Lung (tissue), 12 donors: ENCODE data around the gene LOXHD1. TPM values are rescaled to one million over a fixed set of nuclear protein-coding genes. Genes with fewer than 3 reads are reported as not detected.

Source experiments
- ATAC-seq: fragments of 200-7000 bp; cut with Tn5 transposase; one replicate; pipeline ENCODE4 v1.9.1; 2020; ENCODE audit warnings: moderate number of reproducible peaks; ENCODE audit not compliant: insufficient read depth, low FRiP score
- DNase-seq, 3 donors: peaks; one replicate each; pipeline ENCODE4 v3.0.0-alpha.2; 2013 to 2017
- H3K27ac ChIP-seq, 2 donors: one replicate each; pipeline ENCODE4 v1.5.1; 2013; ENCODE audit warnings: mild to moderate bottlenecking in 2 of 2, moderate library complexity in 2 of 2, control low read depth in 1 of 2, inconsistent platforms in 1 of 2, low read depth in 1 of 2, low read length in 1 of 2
- H3K27me3 ChIP-seq, 3 donors: one replicate each; pipeline ENCODE4 v1.5.1; 2013; ENCODE audit warnings: low read length in 2 of 3; ENCODE audit not compliant: control insufficient read depth in 3 of 3, insufficient read depth in 3 of 3
- H3K36me3 ChIP-seq, 4 donors: one replicate each; pipeline ENCODE4 v1.5.1; 2013; ENCODE audit warnings: low read length in 4 of 4, mild to moderate bottlenecking in 1 of 4, moderate library complexity in 1 of 4; ENCODE audit not compliant: control insufficient read depth in 4 of 4, insufficient read depth in 4 of 4
- H3K4me1 ChIP-seq, 5 donors: one replicate each; pipeline ENCODE4 v1.5.1; 2013; ENCODE audit warnings: low read length in 5 of 5, mild to moderate bottlenecking in 2 of 5, moderate library complexity in 1 of 5; ENCODE audit not compliant: control insufficient read depth in 5 of 5, insufficient read depth in 5 of 5
- H3K4me3 ChIP-seq: one replicate; pipeline ENCODE4 v1.5.1; 2013; ENCODE audit warnings: mild to moderate bottlenecking, control low read depth, moderate library complexity
- H3K9ac ChIP-seq, 2 donors: one replicate each; pipeline ENCODE4 v1.5.1; 2013; ENCODE audit warnings: low read length in 2 of 2, control low read depth in 1 of 2; ENCODE audit not compliant: insufficient read depth in 1 of 2
- H3K9me3 ChIP-seq, 4 donors: one replicate each; pipeline ENCODE4 v1.5.1; 2013; ENCODE audit warnings: low read length in 3 of 4, mild to moderate bottlenecking in 1 of 4, moderate library complexity in 1 of 4; ENCODE audit not compliant: control insufficient read depth in 4 of 4, insufficient read depth in 3 of 4
- WGBS, 2 donors: extraction: QIAGEN DNeasy Blood & Tissue Kit; methylation state at CpG; one replicate each; pipeline ENCODE4 v1.1.7; 2013; 5-methylcytosine and 5-hydroxymethylcytosine counted together
- polyA plus RNA-seq, 2 donors: library from polyadenylated mRNA; stranded (reverse); fragments of 200-250 nt; gene quantifications; one replicate each; pipeline ENCODE4 v1.2.1, GENCODE V29; 2013
- total RNA-seq, 2 donors: library from RNA; depleted of rRNA in 1 of 2; stranded (reverse); fragments of >200 nt in 1 of 2; gene quantifications; one replicate each; pipeline ENCODE4 v1.2.1, GENCODE V29; 2014 to 2021
- TF ChIP-seq, protein P1 (sequence below): IDR thresholded peaks from 2 replicates; pipeline ENCODE4 v1.5.1; 2012; ENCODE audit warnings: mild to moderate bottlenecking; ENCODE audit errors: control extremely low read depth, extremely low read depth
- donor health status: control.
- donor health status: control.
- donor health status: Bipolar disorder and iron deficiency.
- donor health status: healthy.
- donor health status: DM: yes; HTN: yes; CAD: no.

The LOXHD1 gene
- total and polyA plus RNA-seq, 4 donors, result 0.45 to 3.1 (median 1.2) TPM

DNA sequence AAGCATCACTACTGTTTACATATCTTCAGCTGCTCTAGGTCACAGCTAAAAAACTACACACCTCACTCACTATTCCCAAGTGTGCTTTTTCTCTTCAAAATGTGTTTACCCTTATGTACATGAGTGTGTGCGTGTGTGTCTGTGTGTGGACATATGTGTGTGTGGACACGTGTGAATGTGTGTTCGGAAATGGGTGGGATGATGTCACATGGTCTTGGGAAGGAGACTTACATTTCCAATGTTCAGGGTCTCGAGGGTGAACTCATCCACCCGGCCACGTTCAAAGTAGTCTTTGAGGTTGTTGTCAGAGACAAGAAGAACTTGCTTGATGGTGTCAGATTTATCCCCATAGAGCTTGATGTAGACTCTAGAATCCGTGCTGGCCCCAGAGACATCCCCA is 87.8 kb downstream of the LOXHD1 start:
- no peak overlapping the region for H3K4me3 ChIP-seq
- no peak for ATAC-seq
- 85 to 95% methylated on average over 7 of the region's 7 CpGs for WGBS, 2 donors

DNA sequence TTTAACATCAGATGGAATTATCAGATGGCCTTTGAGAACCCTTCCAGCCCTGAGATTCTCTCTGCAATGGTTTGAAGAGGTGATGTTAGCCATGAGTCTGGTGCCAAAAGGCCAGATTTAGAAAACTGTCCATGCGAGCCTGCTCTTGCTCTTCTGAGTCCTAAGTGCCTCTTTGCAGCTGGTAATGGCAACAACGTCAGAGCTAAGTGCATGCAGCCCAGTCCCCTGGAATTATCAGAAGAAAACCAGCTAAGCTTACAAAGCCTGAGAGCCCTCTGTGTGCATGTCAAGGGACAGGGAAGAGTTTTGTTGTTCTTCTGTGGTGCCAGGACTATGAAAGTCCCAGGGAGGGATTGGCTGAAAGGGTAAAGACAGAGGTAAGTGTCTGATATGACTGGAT is 89.8 kb downstream of the LOXHD1 start:
- Histone ChIP-seq H3K27ac (no peak overlapping the region), H3K9me3 (peaks cover 0 to 2% (median 0%) of the 10 kb centered on the region in 4 donors), H3K27me3 (peaks cover 0 to 9% (median 0%) of the 10 kb centered on the region in 3 donors), H3K9ac (no peak overlapping the region), H3K4me1 (no peaks in the 10 kb centered on the region), H3K36me3 (no peaks in the 10 kb centered on the region), H3K4me3 (no peak overlapping the region)
- DNase-seq (no peak), ATAC-seq (no peak)
- 56 to 73% methylated on average over 2 of the region's 2 CpGs for WGBS, 2 donors
- TF ChIP-seq, protein P1, sequence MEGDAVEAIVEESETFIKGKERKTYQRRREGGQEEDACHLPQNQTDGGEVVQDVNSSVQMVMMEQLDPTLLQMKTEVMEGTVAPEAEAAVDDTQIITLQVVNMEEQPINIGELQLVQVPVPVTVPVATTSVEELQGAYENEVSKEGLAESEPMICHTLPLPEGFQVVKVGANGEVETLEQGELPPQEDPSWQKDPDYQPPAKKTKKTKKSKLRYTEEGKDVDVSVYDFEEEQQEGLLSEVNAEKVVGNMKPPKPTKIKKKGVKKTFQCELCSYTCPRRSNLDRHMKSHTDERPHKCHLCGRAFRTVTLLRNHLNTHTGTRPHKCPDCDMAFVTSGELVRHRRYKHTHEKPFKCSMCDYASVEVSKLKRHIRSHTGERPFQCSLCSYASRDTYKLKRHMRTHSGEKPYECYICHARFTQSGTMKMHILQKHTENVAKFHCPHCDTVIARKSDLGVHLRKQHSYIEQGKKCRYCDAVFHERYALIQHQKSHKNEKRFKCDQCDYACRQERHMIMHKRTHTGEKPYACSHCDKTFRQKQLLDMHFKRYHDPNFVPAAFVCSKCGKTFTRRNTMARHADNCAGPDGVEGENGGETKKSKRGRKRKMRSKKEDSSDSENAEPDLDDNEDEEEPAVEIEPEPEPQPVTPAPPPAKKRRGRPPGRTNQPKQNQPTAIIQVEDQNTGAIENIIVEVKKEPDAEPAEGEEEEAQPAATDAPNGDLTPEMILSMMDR, result no peak

More for the DNA sequence above, 87.8 kb downstream of the LOXHD1 start:
- no peak overlapping the region for H3K9ac ChIP-seq
- no peak for DNase-seq
- no peaks in the 10 kb centered on the region for H3K36me3 ChIP-seq
- no peak overlapping the region for H3K27ac ChIP-seq
- peaks cover 0 to 2% (median 0%) of the 10 kb centered on the region in 4 donors for H3K9me3 ChIP-seq
- peaks cover 0 to 6% (median 0%) of the 10 kb centered on the region in 3 donors for H3K27me3 ChIP-seq
- TF ChIP-seq, protein P1, result no peak
- H3K4me1 ChIP-seq, result no peaks in the 10 kb centered on the region

DNA sequence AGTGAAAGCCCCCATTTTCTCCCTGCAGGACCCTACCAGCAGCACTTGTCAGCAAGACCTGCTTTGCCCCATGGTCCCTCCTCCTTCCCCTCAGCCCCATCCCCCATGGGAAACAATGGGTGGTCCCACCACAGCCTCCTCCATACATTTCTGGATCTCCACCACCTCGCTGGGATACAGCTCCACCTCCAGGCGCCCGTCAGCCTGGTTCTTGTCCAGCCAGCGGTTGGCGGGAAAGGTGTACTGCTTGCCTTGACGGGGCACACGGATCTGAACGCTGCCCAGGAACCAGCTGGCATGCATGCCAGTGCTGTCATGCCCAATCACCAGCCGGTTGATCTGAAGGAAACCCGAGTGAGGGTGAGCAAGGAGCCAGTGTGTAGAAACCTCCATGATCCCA is 90.9 kb downstream of the LOXHD1 start:
- Histone ChIP-seq H3K27ac (no peak overlapping the region), H3K27me3 (peaks cover 0 to 10% (median 0%) of the 10 kb centered on the region in 3 donors), H3K4me1 (peaks cover 0 to 4% (median 0%) of the 10 kb centered on the region in 5 donors), H3K36me3 (no peaks in the 10 kb centered on the region), H3K9me3 (peaks cover 0 to 2% (median 0%) of the 10 kb centered on the region in 4 donors), H3K4me3 (no peak overlapping the region), H3K9ac (no peak overlapping the region)
- 88 to 90% methylated on average over 10 of the region's 10 CpGs for WGBS, 2 donors
- DNase-seq (no peak), ATAC-seq (no peak)
- TF ChIP-seq, protein P1, result no peak

DNA sequence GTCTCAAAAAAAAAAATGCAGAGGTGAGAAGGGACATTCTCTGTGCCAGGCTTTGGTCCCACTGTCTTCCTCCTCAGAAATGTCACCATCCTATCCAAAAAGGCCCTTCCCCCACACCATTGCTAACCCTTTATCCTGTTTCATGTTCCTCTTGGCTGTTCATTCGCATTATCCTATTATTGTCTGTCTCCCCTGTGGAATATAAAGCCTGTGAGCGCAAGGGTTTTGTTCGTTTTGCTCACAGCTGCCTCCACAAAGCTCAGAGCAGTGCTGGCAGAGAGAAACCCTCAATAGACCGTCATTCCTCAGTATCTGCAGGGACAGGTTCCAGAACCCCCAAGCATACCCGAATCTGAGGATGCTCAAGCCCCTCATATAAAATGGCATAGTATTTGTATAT is 91.8 kb downstream of the LOXHD1 start:
- H3K36me3 ChIP-seq, result no peaks in the 10 kb centered on the region
- peaks cover 0 to 2% (median 0%) of the 10 kb centered on the region in 4 donors for H3K9me3 ChIP-seq
- ATAC-seq (no peak), DNase-seq (no peak)
- TF ChIP-seq, protein P1, result no peak
- no peak overlapping the region for H3K9ac ChIP-seq
- no peak overlapping the region for H3K27ac ChIP-seq
- peaks cover 0 to 10% (median 0%) of the 10 kb centered on the region in 3 donors for H3K27me3 ChIP-seq
- no peak overlapping the region for H3K4me3 ChIP-seq
- peaks cover 0 to 4% (median 0%) of the 10 kb centered on the region in 5 donors for H3K4me1 ChIP-seq
- 86 to 94% methylated on average over 5 of the region's 5 CpGs for WGBS, 2 donors
